Breast epithelium (tissue), 3 donors: Measurements from ENCODE around the gene NHLH1.
A peak's percentile ranks its signal among the peaks of the same experiment; 100 is the strongest.

Source experiments
- CTCF ChIP-seq, 3 donors: fragments of 450-650 bp; IDR thresholded peaks; one replicate each; pipeline ENCODE4 v1.5.1; 2016 to 2017; ENCODE audit warnings: antibody characterized with exemption in 3 of 3, mild to moderate bottlenecking in 3 of 3, moderate library complexity in 3 of 3
- POLR2A ChIP-seq: fragments of 450-650 bp; IDR thresholded peaks from one replicate; pipeline ENCODE4 v1.6.1; 2016; ENCODE audit warnings: antibody characterized with exemption, mild to moderate bottlenecking, moderate library complexity

- TF ChIP-seq CTCF (IDR thresholded peaks at IDR 0.05) (peak in 2 of 3 donors; percentile 7 to 25), POLR2A (no peak)
These were observed 32.8 kb downstream of the NHLH1 start for GRCh38 chr1:160399544-160400222.
